Natural killer cell treated with Interleukin-12 subunit alpha and Interleukin-12 subunit beta and Interleukin-15 and Interleukin-18, amount 100 ng/mL, for 72 hours (primary cell): ENCODE results near the gene CFAP68. TPM values are rescaled to one million over a fixed set of nuclear protein-coding genes. Genes with fewer than 3 reads are reported as not detected.

ENCODE experiments used
- ATAC-seq, 2 donors: fragments of 150-1000 bp; cut with Tn5 transposase in 1 of 2; sonication (Bioruptor Pico), chemical (Tn5 transposase) in 1 of 2; 2 replicates each; pipeline ENCODE4 v1.10.0; 2021
- DNase-seq: peaks from one replicate; pipeline ENCODE4 v3.0.0; 2022; ENCODE audit warnings: low spot score
- H3K27ac Mint-ChIP-seq, 2 donors: 1 replicate in 1 of 2; 2 replicates in 1 of 2; pipeline ENCODE4 v1.8.0; 2022; ENCODE audit warnings: mixed read lengths in 2 of 2, mild to moderate bottlenecking in 1 of 2, moderate library complexity in 1 of 2
- H3K27me3 Mint-ChIP-seq, 2 donors: 1 replicate in 1 of 2; 2 replicates in 1 of 2; pipeline ENCODE4 v1.8.0; 2022; ENCODE audit warnings: mixed read lengths in 2 of 2
- H3K36me3 Mint-ChIP-seq: one replicate; pipeline ENCODE4 v1.8.0; 2022; ENCODE audit warnings: mixed read lengths
- H3K4me1 Mint-ChIP-seq, 2 donors: 1 replicate in 1 of 2; 2 replicates in 1 of 2; pipeline ENCODE4 v1.8.0; 2022; ENCODE audit warnings: low read depth in 2 of 2, mixed read lengths in 2 of 2, mild to moderate bottlenecking in 1 of 2
- H3K4me3 Mint-ChIP-seq: one replicate; pipeline ENCODE4 v1.8.0; 2022; ENCODE audit warnings: mixed read lengths
- H3K9me3 Mint-ChIP-seq: 2 replicates; pipeline ENCODE4 v1.8.0; 2022; ENCODE audit warnings: mixed read lengths
- total RNA-seq, 2 donors: library from RNA; stranded (reverse); gene quantifications; one replicate each; pipeline ENCODE4 v1.2.3, GENCODE V29; 2022

CFAP68 gene
- total RNA-seq, 2 donors from 2014 or later = 8.4 to 11.8 TPM

- no peak overlapping the region for H3K27ac Mint-ChIP-seq
- no peak overlapping the region for H3K4me3 Mint-ChIP-seq
- no peaks in the 10 kb centered on the region for H3K36me3 Mint-ChIP-seq
- peaks cover 0 to 5% of the 10 kb centered on the region in 2 donors for H3K27me3 Mint-ChIP-seq
- no peak for ATAC-seq
- no peak for DNase-seq
- H3K4me1 Mint-ChIP-seq = peaks cover 30 to 35% of the 10 kb centered on the region in 2 donors
- H3K9me3 Mint-ChIP-seq = no peaks in the 10 kb centered on the region
Measured at GRCh38 chr11:111933872-111934271, 54.5 kb downstream of the CFAP68 start.

- H3K4me1 Mint-ChIP-seq = peaks cover 32 to 39% of the 10 kb centered on the region in 2 donors
Measured at GRCh38 chr11:111934306-111934705, 55.0 kb downstream of the CFAP68 start.

More at GRCh38 chr11:111934306-111934705, 55.0 kb downstream of the CFAP68 start:
- Mint-ChIP-seq H3K27me3 (peaks cover 0 to 5% of the 10 kb centered on the region in 2 donors), H3K9me3 (no peaks in the 10 kb centered on the region), H3K27ac (no peak overlapping the region), H3K36me3 (no peaks in the 10 kb centered on the region), H3K4me3 (no peak overlapping the region)
- no peak for ATAC-seq
- no peak for DNase-seq

Other genes with a start within 250 kb of the CFAP68 start
- gene PPP2R1B, start 113.2 kb upstream of the CFAP68 start, total RNA-seq = 10 to 100 TPM; 56.2 to 72.3 TPM
- gene ALG9, start 8.0 kb upstream of the CFAP68 start, total RNA-seq = 10 to 100 TPM; 32.0 to 43.5 TPM
- gene FDXACB1, start 376 bp upstream of the CFAP68 start, total RNA-seq = 1 to 10 TPM; 6.2 to 7.9 TPM
- not detected for gene CRYAB, start 32.2 kb downstream of the CFAP68 start, total RNA-seq
- gene HSPB2, start 33.2 kb downstream of the CFAP68 start, total RNA-seq = not detected
- not detected for gene C11orf52, start 39.4 kb downstream of the CFAP68 start, total RNA-seq
- 1 to 10 TPM in 1 of 2 donors, under 1 TPM in 1; 0.45 to 7.3 TPM for gene DIXDC1, start 57.8 kb downstream of the CFAP68 start, total RNA-seq
- gene DLAT, start 145.9 kb downstream of the CFAP68 start, total RNA-seq = 10 to 100 TPM; 37.3 to 40.9 TPM
- gene PIH1D2, start 194.5 kb downstream of the CFAP68 start, total RNA-seq = under 1 TPM in 1 of 2 donors, not detected in 1; 0.48 TPM
- 10 to 100 TPM; 15.8 to 21.1 TPM for gene NKAPD1, start 194.8 kb downstream of the CFAP68 start, total RNA-seq
- gene TIMM8B, start 207.2 kb downstream of the CFAP68 start, total RNA-seq = 10 to 100 TPM; 54.6 to 71.1 TPM
- gene SDHD, start 207.3 kb downstream of the CFAP68 start, total RNA-seq = 10 to 100 TPM; 71.2 to 82.3 TPM